Right lung (tissue), 10 donors: ENCODE results near the gene ITM2A. TPM values are rescaled to one million over a fixed set of nuclear protein-coding genes. Genes with fewer than 3 reads are reported as not detected.

ENCODE experiments used
- DNase-seq, 2 donors: peaks; one replicate each; pipeline ENCODE4 v3.0.0-alpha.2; 2013
- long read RNA-seq, 8 donors: transcript quantifications; one replicate each; lab custom pipeline, GENCODE V29; 2026
- polyA plus RNA-seq, 5 donors: library from polyadenylated mRNA; unstranded; fragments of 120-200 nt; gene quantifications; one replicate each; pipeline versions ENCODE4 v1.2.1 to v1.2.3, GENCODE V29; 2013; ENCODE audit warnings: inconsistent platforms in 1 of 5, low replicate concordance in 1 of 5; ENCODE audit not compliant: insufficient read length in 5 of 5, insufficient read depth in 1 of 5

Gene ITM2A
- polyA plus RNA-seq = 100 to 1,000 TPM in 1 of 5 donors, 10 to 100 TPM in 4; 54.5 to 110 (median 75.8) TPM
- long read RNA-seq, donor 1, transcript ITM2A-201 (6 exons, 1,641 nt) = major isoform, 14 of 70 reads
- long read RNA-seq, donor 1, partial matches to known transcripts = 54 of 70 reads
- long read RNA-seq, donor 1, other reads (novel, unspliced or antisense) = 0 of 70 reads
- long read RNA-seq, donor 2, transcript ITM2A-201 (6 exons, 1,641 nt) = major isoform, 8 of 28 reads
- long read RNA-seq, donor 2, partial matches to known transcripts = 20 of 28 reads
- long read RNA-seq, donor 2, other reads (novel, unspliced or antisense) = 0 of 28 reads
- long read RNA-seq, donor 3, transcript ITM2A-201 (6 exons, 1,641 nt) = major isoform, 14 of 35 reads
- long read RNA-seq, donor 3, partial matches to known transcripts = 19 of 35 reads
- long read RNA-seq, donor 3, other reads (novel, unspliced or antisense) = 0 of 35 reads
- long read RNA-seq, donor 4, transcript ITM2A-201 (6 exons, 1,641 nt) = major isoform, 8 of 31 reads
- long read RNA-seq, donor 4, partial matches to known transcripts = 22 of 31 reads
- long read RNA-seq, donor 4, other reads (novel, unspliced or antisense) = 0 of 31 reads
- long read RNA-seq, donor 5, transcript ITM2A-202 (5 exons, 1,698 nt) = minor isoform, 8 of 112 reads
- long read RNA-seq, donor 5, transcript ITM2A-201 (6 exons, 1,641 nt) = major isoform, 19 of 112 reads
- long read RNA-seq, donor 5, partial matches to known transcripts = 85 of 112 reads
- long read RNA-seq, donor 5, other reads (novel, unspliced or antisense) = 0 of 112 reads
- long read RNA-seq, donor 6, transcript ITM2A-201 (6 exons, 1,641 nt) = major isoform, 19 of 90 reads
- long read RNA-seq, donor 6, partial matches to known transcripts = 67 of 90 reads
- long read RNA-seq, donor 6, other reads (novel, unspliced or antisense) = 0 of 90 reads
- long read RNA-seq, donor 7, transcript ITM2A-201 (6 exons, 1,641 nt) = major isoform, 16 of 46 reads
- long read RNA-seq, donor 7, partial matches to known transcripts = 28 of 46 reads
- long read RNA-seq, donor 7, other reads (novel, unspliced or antisense) = 0 of 46 reads
- long read RNA-seq, donor 8, partial matches to known transcripts = 21 of 27 reads
- long read RNA-seq, donor 8, other reads (novel, unspliced or antisense) = 0 of 27 reads

DNA sequence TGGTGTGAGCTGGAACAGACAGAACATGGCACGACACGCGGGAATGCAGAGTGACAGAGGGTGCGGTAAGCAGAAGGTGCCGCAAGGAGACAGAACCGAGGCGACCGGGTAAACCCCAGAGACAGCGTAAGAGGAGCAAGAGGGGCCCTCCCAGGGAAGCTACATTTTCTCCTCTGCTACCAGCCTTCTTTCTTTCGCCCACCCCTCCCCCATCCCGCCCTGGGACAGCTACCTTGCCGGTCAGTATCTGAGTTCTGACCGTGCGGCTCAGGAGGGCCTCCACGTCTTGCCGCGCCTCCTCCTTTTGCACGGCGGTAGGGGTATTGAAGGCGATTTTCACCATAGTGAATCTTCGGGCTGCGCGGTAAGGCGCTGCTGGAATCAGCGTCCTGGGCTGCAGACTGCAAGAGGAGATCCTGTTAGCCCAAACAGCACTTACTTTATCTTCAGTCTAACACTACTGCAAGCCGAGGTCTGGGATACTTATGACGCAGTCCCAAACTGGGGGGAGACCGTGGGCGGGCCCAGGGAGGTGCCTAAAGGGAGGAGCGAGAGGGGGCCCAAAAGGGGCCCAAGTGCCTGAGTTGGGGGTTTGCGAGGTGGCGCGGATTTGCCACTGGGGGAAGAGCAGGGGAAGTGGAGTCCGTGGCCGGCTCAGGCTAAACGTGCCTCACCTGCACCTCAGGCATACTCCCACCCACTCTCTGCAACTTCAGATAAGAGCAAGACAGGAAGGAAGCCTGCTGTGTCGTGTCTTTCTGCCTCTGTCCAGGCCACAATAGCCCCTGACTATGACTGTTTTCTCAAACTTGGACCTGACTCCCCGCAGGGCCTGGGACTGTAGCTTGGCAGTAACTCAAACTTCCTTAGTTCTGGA is at the start of gene ITM2A:
ITM2A (minus strand) TSS at position 462 of the 877 bp plus-strand sequence; CDS start at position 343, 119 bp downstream.
- DNase-seq = peak in 1 of 2 donors; percentile 6

DNA sequence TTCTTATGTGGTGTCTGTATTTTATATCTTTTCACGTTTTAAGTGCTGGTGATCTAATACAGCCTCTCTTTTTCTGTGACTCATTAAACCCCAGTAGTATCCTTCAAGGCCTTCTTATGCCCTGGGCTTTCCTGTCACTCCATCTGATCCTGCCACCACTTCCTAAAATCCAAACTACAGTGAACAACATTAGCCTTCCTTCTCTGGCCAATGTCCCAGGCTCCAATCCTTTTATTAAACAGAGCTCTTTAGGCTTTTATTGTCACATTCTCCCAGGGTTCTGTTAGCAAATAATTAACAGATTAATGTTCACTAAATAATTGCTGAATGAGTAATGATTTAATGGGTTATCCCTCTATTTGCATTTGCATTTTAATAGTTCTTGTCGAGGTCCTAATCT is 47.9 kb upstream of the ITM2A start:
- DNase-seq = no peak

DNA sequence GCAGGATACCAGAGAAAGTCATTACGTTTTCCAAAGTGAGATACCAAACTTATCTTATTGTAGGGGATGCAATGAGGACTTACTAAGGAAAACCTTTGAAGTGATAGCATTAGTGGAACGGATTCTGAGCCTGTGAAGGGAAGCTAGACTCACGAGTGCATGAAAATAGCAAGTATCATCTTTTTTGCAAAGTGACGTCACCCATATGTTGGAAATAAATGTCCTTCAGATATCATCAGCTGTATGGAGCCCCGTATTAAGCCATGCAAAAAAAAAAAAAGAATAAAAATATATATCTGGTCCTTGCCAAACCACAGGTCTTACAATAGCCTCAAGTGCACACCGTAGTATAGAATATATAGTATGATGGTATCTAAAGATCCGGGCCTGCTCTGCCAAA is 46.8 kb upstream of the ITM2A start:
- no peak for DNase-seq

DNA sequence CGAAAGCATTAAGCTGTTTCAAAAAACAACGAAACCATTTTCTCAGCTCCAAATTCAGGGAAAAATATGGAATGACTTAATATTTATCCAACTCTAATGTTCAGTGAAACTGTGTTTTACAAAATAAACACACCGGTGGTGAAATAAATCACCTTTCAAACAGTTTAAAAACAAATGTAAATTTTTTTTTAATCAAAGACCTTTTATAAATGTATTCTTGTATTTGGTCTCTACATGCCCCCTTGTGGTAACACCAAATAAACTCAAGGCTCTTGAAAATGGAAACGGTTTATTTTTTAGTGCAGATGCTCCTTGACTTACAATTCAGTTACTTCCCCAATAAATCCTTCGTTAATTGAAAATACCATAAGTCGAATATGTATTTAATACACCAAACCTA is 45.8 kb upstream of the ITM2A start:
- no peak for DNase-seq

DNA sequence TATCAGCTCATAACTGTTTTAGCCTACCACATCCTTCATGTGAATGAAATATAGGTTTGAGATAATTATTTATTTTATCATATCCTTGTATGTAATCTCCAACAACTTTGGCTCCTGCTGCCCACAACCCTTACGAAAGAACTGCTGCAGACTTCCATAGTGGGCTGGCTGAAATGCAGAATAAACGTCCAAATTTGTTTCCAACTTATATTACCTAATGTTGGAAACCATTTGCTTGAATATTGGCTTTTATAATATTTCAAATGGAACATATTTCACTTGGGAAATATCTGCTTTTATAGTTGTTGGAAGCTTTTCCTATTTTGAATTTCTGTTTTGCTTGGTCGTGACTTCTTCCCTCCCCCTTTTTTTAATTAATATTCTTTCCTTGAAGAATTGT is 45.0 kb upstream of the ITM2A start:
- no peak for DNase-seq

DNA sequence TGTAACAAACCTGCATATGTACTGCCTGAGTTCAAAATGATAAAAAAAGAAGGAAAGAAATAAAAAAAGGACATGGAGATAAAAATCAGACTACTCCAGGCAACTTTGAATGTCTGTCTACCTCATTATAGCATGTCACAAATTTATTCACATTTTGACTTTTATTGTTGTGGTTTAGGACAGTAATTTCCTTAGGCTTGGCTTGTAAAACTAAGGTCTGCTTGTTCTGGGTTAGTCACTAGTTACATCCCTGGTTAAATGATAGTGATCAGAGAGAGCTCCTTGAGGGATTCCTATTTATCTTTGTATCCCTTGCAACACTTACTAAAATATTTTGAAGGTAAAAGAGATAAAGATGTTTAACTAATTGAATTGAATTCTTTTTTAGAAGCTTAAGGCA is 42.5 kb upstream of the ITM2A start:
- DNase-seq = no peak

DNA sequence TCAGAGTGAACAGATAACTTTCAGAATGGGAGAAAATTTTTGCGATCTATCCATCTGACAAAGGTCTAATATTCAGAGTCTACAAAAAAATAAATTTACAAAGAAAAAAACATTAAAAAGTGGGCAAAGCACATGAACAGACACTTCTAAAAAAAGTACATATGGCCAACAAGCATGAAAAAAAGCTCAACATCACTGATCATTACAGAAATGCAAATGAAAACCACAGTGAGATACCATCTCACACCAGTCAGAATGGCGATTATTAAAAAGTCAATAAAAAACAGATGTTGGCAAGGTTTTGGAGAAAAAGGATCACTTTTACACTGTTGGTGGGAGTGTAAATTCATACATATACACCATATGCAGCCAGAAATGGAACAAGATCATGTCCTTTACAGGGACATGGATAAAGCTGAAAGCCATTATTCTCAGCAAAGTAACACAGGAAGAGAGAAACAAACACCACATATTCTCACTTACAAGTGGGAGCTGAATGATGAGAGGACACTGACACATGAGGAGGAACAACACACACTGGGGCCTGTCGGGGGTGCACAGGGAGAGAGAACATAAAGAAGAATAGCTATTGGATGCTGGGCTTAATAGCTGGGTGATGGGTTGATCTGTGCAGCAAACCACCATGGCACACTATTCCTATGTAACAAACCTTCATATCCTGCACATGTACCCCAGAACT is 41.6 kb upstream of the ITM2A start:
- no peak for DNase-seq

DNA sequence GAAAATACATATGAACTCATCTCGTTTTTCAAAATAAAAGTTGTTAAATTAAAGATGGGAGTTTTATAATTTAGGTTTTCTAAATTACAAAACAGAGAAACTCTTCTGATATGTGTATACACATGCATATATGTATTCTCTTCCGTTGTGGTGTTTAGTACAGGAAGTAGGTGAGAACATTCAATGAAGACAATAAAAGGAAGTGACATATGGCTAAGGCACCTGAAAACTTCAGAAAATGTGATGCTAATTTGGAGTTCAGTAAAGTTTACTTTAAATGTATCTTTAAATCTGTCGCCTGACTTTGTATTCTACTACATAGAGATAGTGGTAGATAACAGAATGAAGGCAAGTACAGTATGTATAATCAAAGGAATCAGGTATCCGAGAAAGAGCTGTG is 33.5 kb upstream of the ITM2A start:
- DNase-seq = no peak

DNA sequence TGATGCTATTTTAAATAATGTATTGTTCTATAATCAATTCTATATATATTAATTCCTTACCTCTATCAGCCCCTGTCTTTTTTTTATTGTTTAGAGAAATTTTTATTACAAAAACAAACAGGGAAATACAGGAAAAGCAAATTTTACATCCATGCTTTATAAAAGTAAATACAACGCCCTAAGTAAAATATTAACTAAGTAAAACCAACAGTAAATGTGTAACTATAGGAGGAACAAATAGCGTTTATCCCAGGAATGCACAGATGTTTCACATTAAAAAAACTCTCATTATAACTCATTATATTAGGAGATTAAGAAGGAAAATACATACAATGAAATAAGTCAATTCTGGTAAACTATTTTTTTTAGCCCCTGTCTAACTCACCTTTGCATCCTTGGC is 8.2 kb upstream of the ITM2A start:
- no peak for DNase-seq

DNA sequence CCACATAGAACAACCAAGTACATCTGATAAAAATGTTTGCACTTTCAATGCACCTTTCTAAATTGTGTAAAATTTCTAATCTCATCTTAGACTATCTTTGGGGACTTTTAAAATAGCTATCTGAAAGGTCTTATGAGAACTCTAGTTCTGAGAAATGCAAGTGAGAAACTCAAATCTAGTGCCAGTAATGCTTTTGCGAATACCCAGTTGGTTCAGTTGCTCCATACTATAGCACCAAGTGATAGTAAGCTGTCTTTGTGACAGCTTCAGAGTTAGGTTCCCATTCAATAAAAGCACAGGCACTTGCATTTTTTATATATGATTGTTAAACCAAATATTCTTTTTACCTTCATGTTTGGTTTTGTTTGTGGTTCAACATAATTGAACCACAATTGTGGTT is 4.5 kb upstream of the ITM2A start:
- DNase-seq = no peak

DNA sequence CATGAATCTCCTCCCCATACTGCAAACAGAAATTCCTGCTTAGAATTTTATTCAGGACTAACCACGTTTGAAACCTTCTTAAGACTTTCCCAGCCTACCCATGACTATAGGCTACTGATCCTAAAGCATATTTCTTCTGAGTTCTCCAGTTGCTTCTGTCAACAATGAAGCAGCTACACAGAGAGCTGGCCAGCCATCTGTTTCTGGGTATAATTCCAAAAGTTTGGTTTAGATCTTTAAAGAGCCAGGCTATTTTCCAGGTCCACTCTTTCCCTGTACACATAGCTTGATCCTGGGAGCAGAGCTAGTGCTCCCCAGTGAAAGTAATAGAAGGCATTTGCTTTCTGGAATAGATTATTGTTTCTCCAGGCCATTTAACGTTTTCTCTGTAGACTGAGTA is 4.0 kb upstream of the ITM2A start:
- DNase-seq = no peak

DNA sequence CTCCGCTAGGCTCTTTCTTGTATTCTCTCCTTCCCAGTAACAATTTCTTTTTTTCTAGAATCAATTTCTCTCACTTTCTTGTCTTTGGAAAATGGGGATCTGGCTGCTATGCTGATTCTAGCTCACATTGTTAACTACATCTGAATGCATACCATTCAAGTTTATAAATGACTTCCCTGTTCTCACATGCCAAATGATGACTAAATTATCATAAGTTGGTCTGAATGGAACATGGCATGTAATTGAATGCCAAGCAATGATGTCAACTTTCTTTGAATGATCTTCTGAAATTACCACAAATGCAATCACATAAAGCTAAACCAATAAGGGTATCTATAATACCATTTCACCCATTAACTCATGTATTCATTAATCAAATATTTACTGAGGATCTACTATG is 2.7 kb upstream of the ITM2A start:
- DNase-seq = no peak

DNA sequence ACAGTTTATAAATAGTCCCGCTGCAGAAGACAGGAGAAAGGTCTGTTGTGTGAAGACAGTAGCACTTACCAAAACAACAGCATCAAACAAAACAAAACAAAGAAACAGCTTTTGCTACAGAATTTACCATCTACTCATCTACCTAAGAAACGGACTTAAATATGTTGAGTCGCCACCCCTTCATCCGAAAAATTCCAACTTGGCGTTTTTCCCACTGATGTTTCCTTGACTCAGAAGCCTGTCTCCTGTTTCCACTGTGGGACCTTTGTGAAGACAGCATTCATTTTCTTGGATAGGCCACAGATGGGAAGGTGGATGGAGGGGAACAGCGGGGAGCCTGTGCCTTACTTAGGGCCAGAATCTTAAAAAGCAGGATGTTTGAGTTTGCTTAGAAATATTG is 1.3 kb upstream of the ITM2A start:
- no peak for DNase-seq

DNA sequence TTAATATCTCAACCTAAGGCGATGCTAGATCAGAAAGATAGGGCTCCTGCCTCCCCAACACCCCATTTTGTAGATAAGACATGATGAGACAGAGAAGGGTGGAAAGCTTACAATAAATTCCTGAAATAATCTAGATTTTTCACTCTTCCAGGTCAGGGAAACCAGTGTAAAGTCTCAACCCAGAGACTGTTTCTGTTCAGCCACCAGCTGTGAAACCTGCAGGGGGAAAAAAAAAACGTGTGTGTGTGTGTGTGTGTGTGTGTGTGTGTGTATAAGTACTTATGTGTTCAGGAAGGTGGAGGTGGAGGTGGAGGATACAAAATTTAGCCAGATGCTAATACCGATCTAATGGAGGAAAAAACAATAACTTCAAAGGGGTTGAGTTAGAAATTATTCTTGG is 773 bp upstream of the ITM2A start:
- DNase-seq = no peak

DNA sequence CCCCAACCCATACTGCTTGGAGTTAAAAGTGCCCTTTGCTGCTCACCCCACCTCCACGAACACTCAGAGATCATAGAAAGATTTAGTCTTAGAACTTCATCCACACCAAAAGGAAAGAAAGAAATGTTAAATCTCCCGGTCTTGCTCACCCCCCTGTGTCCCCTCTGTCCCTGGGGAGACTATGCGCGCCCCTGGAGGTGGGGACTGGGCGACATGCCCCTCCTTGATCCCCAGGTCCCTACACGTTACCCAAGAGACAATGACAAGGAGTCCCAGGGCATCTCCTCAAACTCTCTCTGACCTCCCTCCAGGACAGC is 620 bp downstream of the ITM2A start:
- no peak for DNase-seq

DNA sequence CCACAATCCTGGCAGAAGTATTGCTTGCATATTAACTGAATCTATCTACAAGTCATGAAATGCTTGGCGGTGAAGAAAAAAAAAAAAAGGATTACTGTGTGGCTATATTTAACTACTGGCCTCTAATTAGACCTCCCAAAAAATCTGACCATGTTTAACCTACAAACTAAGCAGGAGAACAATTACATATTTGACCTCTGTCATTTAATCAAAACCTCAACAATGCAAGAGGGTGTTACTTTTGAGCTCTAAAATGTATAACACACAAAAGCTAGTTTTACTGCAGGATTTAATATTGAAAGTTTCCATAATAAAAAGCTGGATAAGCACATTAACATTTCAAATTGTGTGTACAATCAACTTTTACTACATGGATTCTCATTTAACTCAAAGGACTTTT is 1.5 kb downstream of the ITM2A start:
- no peak for DNase-seq

DNA sequence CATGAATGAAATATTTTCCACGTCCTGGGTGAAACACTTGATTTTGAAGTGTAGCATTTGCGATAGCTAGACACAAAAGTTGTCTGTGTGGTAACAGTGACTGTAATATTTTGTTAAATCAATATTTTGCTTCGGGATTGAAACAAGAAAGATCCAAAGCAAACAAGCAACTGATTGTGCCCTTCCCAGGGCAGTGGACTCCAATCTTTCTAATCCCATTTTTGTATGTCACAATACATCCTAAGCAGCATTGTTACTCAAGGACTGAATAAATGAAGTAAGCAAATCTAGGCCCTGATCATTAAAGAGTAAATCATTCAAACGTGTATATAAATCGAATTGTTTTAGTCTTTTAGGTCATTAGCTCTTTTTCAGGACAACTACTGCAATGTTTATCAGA is 2.8 kb downstream of the ITM2A start:
- no peak for DNase-seq

DNA sequence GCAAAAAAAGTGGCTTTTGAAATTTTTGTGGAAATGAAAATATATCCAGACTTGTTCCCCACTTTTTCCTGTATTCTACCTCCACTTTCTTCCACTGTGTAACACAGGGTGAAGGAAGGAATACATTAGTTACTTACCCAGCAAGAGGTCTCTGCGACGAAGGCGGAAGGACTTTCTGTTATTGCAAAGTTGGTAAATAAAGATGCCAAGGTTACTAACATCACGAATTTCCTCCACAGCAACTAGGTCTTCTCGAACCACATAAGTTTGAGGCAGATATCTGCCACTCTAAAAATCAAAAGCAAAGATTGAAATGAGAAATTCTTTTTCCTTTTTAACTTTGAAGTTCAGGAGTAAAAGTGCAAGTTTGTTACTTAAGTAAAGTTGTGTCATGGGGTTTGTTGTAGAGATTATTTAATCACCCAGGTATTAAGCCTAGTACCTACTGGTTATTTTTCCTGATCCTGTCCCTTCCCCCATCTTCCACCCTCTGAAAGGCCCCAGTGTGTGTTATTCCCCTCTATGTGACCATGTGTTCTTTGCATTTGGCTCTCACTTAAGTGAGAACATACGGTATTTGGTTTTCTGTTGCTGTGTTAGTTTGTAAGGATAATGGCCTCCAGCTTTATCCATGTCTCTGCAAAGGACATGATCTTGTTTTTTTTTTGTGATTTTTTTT is 5.8 kb downstream of the ITM2A start:
- DNase-seq = no peak

DNA sequence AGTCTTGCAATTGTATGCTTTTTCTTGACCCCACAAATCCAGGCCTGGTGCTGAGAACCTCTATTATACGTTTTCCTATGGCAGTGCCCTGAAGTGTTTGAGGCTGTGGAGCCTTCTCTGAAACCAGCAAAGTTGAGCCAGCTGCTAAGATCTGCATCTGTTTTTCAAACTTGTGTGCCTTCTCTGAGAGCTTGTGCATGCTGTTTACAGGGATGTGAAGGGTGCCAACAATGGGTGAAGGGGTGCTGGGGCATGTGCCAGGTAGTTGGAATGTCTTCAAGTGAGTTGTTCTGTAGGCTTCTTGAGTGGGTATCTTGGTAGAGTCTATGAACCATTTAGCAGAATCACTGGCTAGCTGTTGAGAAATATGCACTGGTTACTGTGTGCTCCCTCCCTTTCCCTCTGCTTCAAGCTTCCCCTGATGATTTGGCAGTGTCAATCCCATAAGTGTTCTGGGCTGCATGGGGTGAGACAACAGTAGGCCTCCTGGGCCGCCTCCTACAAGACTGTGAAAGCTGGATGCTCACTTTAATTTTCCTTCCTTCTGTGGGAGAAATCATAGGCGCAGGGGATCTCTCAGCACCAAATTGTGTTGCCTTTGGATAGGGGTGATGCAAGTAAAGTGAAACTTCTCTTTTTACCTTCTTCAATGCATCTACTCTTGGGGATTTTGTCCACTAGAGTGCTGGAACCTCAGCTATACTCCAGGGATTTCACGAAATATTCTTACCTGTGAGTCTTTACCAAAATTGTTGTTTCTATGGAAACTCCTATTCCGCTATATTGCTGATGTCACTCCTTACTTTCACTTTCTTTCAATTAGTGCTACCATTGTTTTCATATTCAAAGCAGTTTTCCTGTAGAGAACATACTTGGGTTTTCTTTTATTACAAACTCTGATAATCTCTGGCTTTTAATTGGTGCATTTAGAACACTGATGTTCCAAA is 30.0 kb downstream of the ITM2A start:
- DNase-seq = no peak
